GM23248 (cell line): ENCODE data around the gene RELN.

Source experiments
- EZH2 ChIP-seq: fragments of 200-600 bp; sonication (generic); IDR thresholded peaks from 2 replicates; pipeline ENCODE4 v1.6.1; 2018; ENCODE audit warnings: antibody characterized with exemption, mild to moderate bottlenecking; ENCODE audit not compliant: insufficient read depth, poor library complexity, severe bottlenecking
- EZH2phosphoT487 ChIP-seq: fragments of 200-600 bp; sonication (generic); IDR thresholded peaks from 2 replicates; pipeline ENCODE4 v1.6.1; 2018; ENCODE audit warnings: antibody characterized with exemption, moderate library complexity, mild to moderate bottlenecking, low read depth; ENCODE audit not compliant: insufficient read depth

- TF ChIP-seq EZH2 (no peak), EZH2phosphoT487 (no peak)
Observed at GRCh38 chr7:103821092-103821491, 168.4 kb downstream of the RELN start.
